GM12873 (cell line): ENCODE results near the gene UBE4A.

ENCODE experiments used
- CTCF ChIP-seq: IDR thresholded peaks from 2 replicates; pipeline ENCODE4 v1.5.1; 2012; ENCODE audit warnings: low read depth, mild to moderate bottlenecking, moderate library complexity, low read length, control low read depth; ENCODE audit not compliant: insufficient read depth; ENCODE audit errors: missing control alignments

Gene UBE4A

GRCh38 chr11:118328745-118329144 is 30.7 kb upstream of the UBE4A start:
- no peak for TF ChIP-seq CTCF

GRCh38 chr11:118334745-118335144 is 24.7 kb upstream of the UBE4A start:
- no peak for TF ChIP-seq CTCF

GRCh38 chr11:118338637-118339061 is 20.8 kb upstream of the UBE4A start:
- TF ChIP-seq CTCF = no peak

GRCh38 chr11:118339281-118339961 is 20.0 kb upstream of the UBE4A start:
- TF ChIP-seq CTCF = no peak

- TF ChIP-seq CTCF = no peak
These were observed 19.0 kb upstream of the UBE4A start for GRCh38 chr11:118340449-118340848.

GRCh38 chr11:118341261-118341660 is 18.1 kb upstream of the UBE4A start:
- no peak for TF ChIP-seq CTCF

- no peak for TF ChIP-seq CTCF
These were observed 17.4 kb upstream of the UBE4A start for GRCh38 chr11:118341815-118342489.
